HepG2 (cell line): ENCODE results near the gene LIN28B. TPM values are rescaled to one million over a fixed set of nuclear protein-coding genes. Genes with fewer than 3 reads are reported as not detected.

Experiments used
- ATAC-seq: fragments of 200-7000 bp; cut with Tn5 transposase; 3 replicates; pipeline ENCODE4 v1.9.1; 2020; ENCODE audit warnings: mild to moderate bottlenecking, moderate library complexity
- Bru-seq: library from RNA; stranded (reverse); fragments of 400-500 nt; gene quantifications from one replicate; lab custom pipeline; 2021; lab: Mats Ljungman, UMichigan
- BruChase-seq, 2 experiments: library from RNA; stranded (reverse); fragments of 400-500 nt; gene quantifications; one replicate each; lab custom pipeline; 2021; lab: Mats Ljungman, UMichigan
- BruUV-seq: library from RNA; stranded (reverse); fragments of 400-500 nt; replicated peaks from 2 replicates; lab custom pipeline; 2021; lab: Mats Ljungman, UMichigan
- CTCF ChIA-PET: fragments of 300-600 bp; formaldehyde crosslinking; extraction: SDS; loops from one replicate; lab custom pipeline; 2021; ENCODE audit warnings: low total read pairs, inconsistent platforms, low intra/inter-chr PET ratio; lab: Yijun Ruan, JAX
- POLR2A ChIA-PET: fragments of 350-600 bp; sonication (Branson Sonifier 250); formaldehyde crosslinking; loops from one replicate; lab custom pipeline; 2020; ENCODE audit warnings: antibody characterized with exemption, inconsistent platforms; lab: Yijun Ruan, JAX
- DNase-seq: peaks from one replicate; pipeline ENCODE4 v3.0.0-alpha.2; 2015; ENCODE audit warnings: low spot score
- FAIRE-seq: peaks from 3 replicates; lab custom pipeline; 2011; peaks lifted over from hg19 to GRCh38; lab: Jason Lieb, UNC
- H2AFZ ChIP-seq: one replicate; pipeline ENCODE4 v1.6.1; 2011; ENCODE audit warnings: low read length, inconsistent platforms
- H3K27ac ChIP-seq: fragments of 300-600 bp; 3 replicates; pipeline ENCODE4 v1.8.0; 2011; ENCODE audit warnings: mixed run types, mild to moderate bottlenecking, mixed read lengths, low read length, inconsistent platforms; ENCODE audit not compliant: insufficient read depth; ENCODE audit errors: extremely low read length
- H3K27me3 ChIP-seq, 2 experiments: fragments of 200-600 bp in 1 of 2; 2 replicates in 1 of 2; 3 replicates in 1 of 2; pipeline versions ENCODE4 v1.6.0 to v1.8.0; 2011; ENCODE audit warnings: low read length in 2 of 2, mild to moderate bottlenecking in 2 of 2, moderate library complexity in 2 of 2, inconsistent platforms in 1 of 2; ENCODE audit not compliant: insufficient read depth in 2 of 2, control insufficient read depth in 1 of 2
- H3K36me3 ChIP-seq, 2 experiments: fragments of 200-600 bp in 1 of 2; replicated peaks in 1 of 2; 2 replicates in 1 of 2; 3 replicates in 1 of 2; pipeline versions ENCODE4 v1.5.1 to v1.8.0; 2011; ENCODE audit warnings: low read length in 2 of 2, inconsistent platforms in 1 of 2; ENCODE audit not compliant: insufficient read depth in 2 of 2, control insufficient read depth in 1 of 2
- H3K4me1 ChIP-seq: 2 replicates; pipeline ENCODE4 v1.5.1; 2012; ENCODE audit warnings: low read length, inconsistent platforms; ENCODE audit not compliant: insufficient read depth
- H3K4me2 ChIP-seq: 2 replicates; pipeline ENCODE4 v1.6.0; 2011; ENCODE audit warnings: low read depth, low read length, inconsistent platforms
- H3K4me3 ChIP-seq, 3 experiments: fragments of 200-600 bp in 1 of 3; sonication (generic), shearing (Covaris generic) in 1 of 3; replicated peaks in 1 of 3; 2 replicates each; pipeline ENCODE4 v1.5.1; 2011 to 2016; ENCODE audit warnings: low read length in 3 of 3, inconsistent platforms in 2 of 3, low read depth in 2 of 3, mild to moderate bottlenecking in 2 of 3, control low read depth in 1 of 3, mixed read lengths in 1 of 3; ENCODE audit not compliant: insufficient read depth in 1 of 3
- H3K79me2 ChIP-seq: one replicate; pipeline ENCODE4 v1.6.1; 2011; ENCODE audit warnings: low read length, inconsistent platforms; ENCODE audit not compliant: insufficient read depth
- H3K9ac ChIP-seq: 2 replicates; pipeline ENCODE4 v1.6.0; 2011; ENCODE audit warnings: mild to moderate bottlenecking, low read depth, low read length, inconsistent platforms; ENCODE audit not compliant: insufficient read depth
- H3K9me3 ChIP-seq: 2 replicates; pipeline ENCODE4 v1.5.1; 2012; ENCODE audit warnings: mild to moderate bottlenecking, low read length
- H4K20me1 ChIP-seq: 2 replicates; pipeline ENCODE4 v1.6.0; 2011; ENCODE audit warnings: inconsistent platforms, mild to moderate bottlenecking, low read length, moderate library complexity; ENCODE audit not compliant: insufficient read depth
- ARID3A ChIP-seq: IDR thresholded peaks from 2 replicates; pipeline ENCODE4 v1.6.1; 2012; ENCODE audit warnings: low read depth, low read length, improper control_type of control experiment
- ARNT ChIP-seq: fragments of 450-650 bp; IDR thresholded peaks from 2 replicates; pipeline ENCODE4 v1.6.1; 2017
- GFI1 ChIP-seq: sonication (generic); formaldehyde crosslinking; IDR thresholded peaks from 2 replicates; pipeline ENCODE4 v1.5.0; 2020; ENCODE audit warnings: missing genetic modification reagents, mild to moderate bottlenecking, borderline replicate concordance
- HOMEZ ChIP-seq: IDR thresholded peaks from 2 replicates; pipeline ENCODE4 v1.6.1; 2016; ENCODE audit warnings: low read depth
- MTERF4 ChIP-seq: sonication (generic); formaldehyde crosslinking; IDR thresholded peaks from 2 replicates; pipeline ENCODE4 v1.8.0; 2023; ENCODE audit warnings: mild to moderate bottlenecking, missing genetic modification reagents
- RFXANK ChIP-seq: IDR thresholded peaks from 2 replicates; pipeline ENCODE4 v1.6.1; 2016
- TFE3 ChIP-seq: IDR thresholded peaks from 2 replicates; pipeline ENCODE4 v1.6.1; 2016
- ZNF180 ChIP-seq: sonication (generic); formaldehyde crosslinking; IDR thresholded peaks from 2 replicates; pipeline ENCODE4 v1.4.0; 2020; ENCODE audit warnings: low read depth, missing genetic modification reagents, borderline replicate concordance
- ZNF333 ChIP-seq: sonication (generic); formaldehyde crosslinking; IDR thresholded peaks from 2 replicates; pipeline ENCODE4 v1.4.0; 2020; ENCODE audit warnings: mild to moderate bottlenecking, missing genetic modification reagents, borderline replicate concordance
- ZNF432 ChIP-seq: sonication (generic); formaldehyde crosslinking; IDR thresholded peaks from 2 replicates; pipeline ENCODE4 v1.5.0; 2020; ENCODE audit warnings: missing genetic modification reagents, mild to moderate bottlenecking, borderline replicate concordance
- WGBS: methylation state at CpG from one replicate; pipeline ENCODE4 v1.1.6; 2017; ENCODE audit warnings: low lambda C conversion rate; 5-methylcytosine and 5-hydroxymethylcytosine counted together
- in situ Hi-C: cut with HindIII; loops from 2 replicates; pipeline ENCODE4 v1.10.0; 2017; ENCODE audit warnings: low pct_unique_long_range_greater_than_20kb; ENCODE audit not compliant: extremely low pct_ligation_motif_present
- intact Hi-C: fragments of 100-400 bp; cut with micrococcal nuclease; formaldehyde crosslinking; loops from one replicate; pipeline ENCODE4 v1.10.0; 2022; ENCODE audit not compliant: unreplicated experiment
- long read RNA-seq, 2 experiments: library from RNA in 1 of 2; library from polyadenylated mRNA in 1 of 2; stranded (forward) in 1 of 2; unstranded in 1 of 2; transcript quantifications; one replicate each; pipeline ENCODE4 v2.0.0, GENCODE V29; 2019 to 2022
- polyA minus RNA-seq, 3 experiments: library from RNA; depleted of rRNA, polyadenylated mRNA; stranded (reverse); fragments of >200 nt; gene quantifications; 2 replicates each; pipeline ENCODE4 v1.2.3, GENCODE V29; 2011; ENCODE audit warnings: low replicate concordance in 1 of 3
- polyA plus RNA-seq, 8 experiments: library from polyadenylated mRNA; depleted of rRNA in 3 of 8; stranded (reverse) in 7 of 8; unstranded in 1 of 8; fragments of >200 nt; fragmentation: Illumina TruSeq in 4 of 8; extraction: Trizol in 4 of 8; gene quantifications; 2 replicates each; pipeline versions ENCODE4 v1.2.1 to v1.2.3, GENCODE V29; 2011 to 2016; ENCODE audit warnings: low read depth in 4 of 8, missing spikeins in 1 of 8, mixed read lengths in 1 of 8; ENCODE audit not compliant: insufficient read depth in 1 of 8
- total RNA-seq, 5 experiments: library from RNA; depleted of rRNA; stranded (reverse); fragments of >200 nt; fragmentation: Illumina TruSeq; extraction: Trizol; gene quantifications; 2 replicates each; pipeline ENCODE4 v1.2.3, GENCODE V29; 2016; ENCODE audit warnings: low read depth in 1 of 5

LIN28B gene
- total RNA-seq (2016; rRNA removed; fragmentation: Illumina TruSeq; extraction: Trizol): 56.8 and 100 TPM in 2 replicates
- 13.7 and 13.8 TPM in 2 replicates for total RNA-seq (2016; cell fraction: cytosol; rRNA removed; fragmentation: Illumina TruSeq; extraction: Trizol; ENCODE audit: low read depth)
- total RNA-seq (2016; cell fraction: insoluble cytoplasmic fraction; rRNA removed; fragmentation: Illumina TruSeq; extraction: Trizol): 57.6 and 96.8 TPM in 2 replicates
- 35.2 and 40.8 TPM in 2 replicates for total RNA-seq (2016; cell fraction: membrane; rRNA removed; fragmentation: Illumina TruSeq; extraction: Trizol)
- 41.3 and 44.0 TPM in 2 replicates for total RNA-seq (2016; cell fraction: nucleus; rRNA removed; fragmentation: Illumina TruSeq; extraction: Trizol)
- 8.8 and 14.5 TPM in 2 replicates for polyA plus RNA-seq (2011; rRNA removed)
- polyA plus RNA-seq (2011; cell fraction: cytosol; rRNA removed): 6.2 and 8.3 TPM in 2 replicates
- 4.0 and 4.5 TPM in 2 replicates for polyA plus RNA-seq (2011; cell fraction: nucleus; rRNA removed)
- polyA plus RNA-seq (2012): 14.9 and 19.0 TPM in 2 replicates
- 2.5 and 2.6 TPM in 2 replicates for polyA plus RNA-seq (2016; cell fraction: cytosol; fragmentation: Illumina TruSeq; extraction: Trizol; ENCODE audit: low read depth)
- 60.7 and 65.9 TPM in 2 replicates for polyA plus RNA-seq (2016; cell fraction: insoluble cytoplasmic fraction; fragmentation: Illumina TruSeq; extraction: Trizol; ENCODE audit: low read depth)
- 14.5 and 15.6 TPM in 2 replicates for polyA plus RNA-seq (2016; cell fraction: membrane; fragmentation: Illumina TruSeq; extraction: Trizol; ENCODE audit: low read depth)
- polyA plus RNA-seq (2016; cell fraction: nucleus; fragmentation: Illumina TruSeq; extraction: Trizol; ENCODE audit: insufficient read depth, low read depth): 29.8 and 30.3 TPM in 2 replicates
- polyA minus RNA-seq (2011; rRNA and poly(A)+ RNA removed; ENCODE audit: low replicate concordance): 0.07 and 15.4 TPM in 2 replicates
- 22.1 and 22.7 TPM in 2 replicates for polyA minus RNA-seq (2011; cell fraction: cytosol; rRNA and poly(A)+ RNA removed)
- 19.1 and 20.3 TPM in 2 replicates for polyA minus RNA-seq (2011; cell fraction: nucleus; rRNA and poly(A)+ RNA removed)
- Bru-seq, nascent RNA: percentile 82 among the genes with signal in this experiment
- BruChase-seq, experiment 1, labeled RNA remaining after a 6-hour chase: percentile 82 among the genes with signal in this experiment
- percentile 81 among the genes with signal in this experiment for BruChase-seq, experiment 2, labeled RNA remaining after a 2-hour chase
- long read RNA-seq, experiment 1, full-length matches to known transcripts: 1 of 13 reads
- long read RNA-seq, experiment 1, partial matches to known transcripts: 6 of 13 reads
- long read RNA-seq, experiment 1, other reads (novel, unspliced or antisense): 6 of 13 reads
- long read RNA-seq, experiment 2, full-length matches to known transcripts: 2 of 62 reads
- long read RNA-seq, experiment 2, partial matches to known transcripts: 1 of 62 reads
- long read RNA-seq, experiment 2, other reads (novel, unspliced or antisense): 59 of 62 reads

GRCh38 chr6:104956731-104957294 is at the start of gene LIN28B:
TSS of gene LIN28B (plus strand) at chr6:104957107. CDS start at chr6:104957251, 144 bp downstream.
- Histone ChIP-seq H4K20me1 (no peaks in the 10 kb centered on the region), H3K27ac (peak within 1 kb of the TSS; percentile 90), H3K9ac (peak within 1 kb of the TSS; percentile 84), H3K79me2 (peaks cover 42% of the 10 kb centered on the region), H3K27me3 (no peaks in the 10 kb centered on the region; a peak in 2 of 5 replicates), H3K9me3 (no peaks in the 10 kb centered on the region), H3K4me2 (peak within 1 kb of the TSS; percentile 76), H2AFZ (peak within 1 kb of the TSS; percentile 52), H3K36me3 (no peaks in the 10 kb centered on the region), H3K4me3 (peak within 1 kb of the TSS; percentile 70 to 89 (median 72)), H3K4me1 (peaks cover 24% of the 10 kb centered on the region)
- TSS peak; percentile 88 for BruUV-seq
- DNase-seq (peak; percentile 43), ATAC-seq (no peak; the same call in 2 of the 3 replicates), FAIRE-seq (peak; percentile 36)
- POLR2A ChIA-PET: interaction anchor here (1.0 to 2.0 kb wide), 5 partner anchors 9 to 121 kb away, joined by 3 to 7 read pairs (median 5); partner anchors contain the start of gene HACE1
- intact Hi-C loops: loop anchor here (2.0 to 10.0 kb wide), 2 partner anchors 110 to 448 kb away; partner anchors contain the start of gene PREP
- WGBS: 7% methylated on average over 15 of the region's 15 CpGs
- CTCF ChIA-PET: interaction anchor here (0.6 to 1.4 kb wide), 2 partner anchors 15 kb away, joined by 3 to 5 read pairs; no protein-coding TSS in a partner anchor
- in situ Hi-C loops: no loop called here
- TF ChIP-seq RFXANK (CRISPR knock-in tag) (no peak), HOMEZ (CRISPR knock-in tag) (no peak), TFE3 (CRISPR knock-in tag) (0 out of 2 replicates have a peak, but pooled peaks have one; percentile 12), MTERF4 (no peak), ZNF432 (CRISPR knock-in tag) (no peak), ARID3A (0 out of 2 replicates have a peak, but pooled peaks have one; percentile 8), GFI1 (CRISPR knock-in tag) (no peak), ARNT (no peak), ZNF180 (CRISPR knock-in tag) (no peak), ZNF333 (CRISPR knock-in tag) (no peak)
